ENCODE measurements around the gene PRRT4. TPM values are rescaled to one million over a fixed set of nuclear protein-coding genes. Genes with fewer than 3 reads are reported as not detected.

Gene PRRT4
- total RNA-seq, 3 donors from 2014 or later = 0.43 to 3.1 TPM; not detected in 1

DNA sequence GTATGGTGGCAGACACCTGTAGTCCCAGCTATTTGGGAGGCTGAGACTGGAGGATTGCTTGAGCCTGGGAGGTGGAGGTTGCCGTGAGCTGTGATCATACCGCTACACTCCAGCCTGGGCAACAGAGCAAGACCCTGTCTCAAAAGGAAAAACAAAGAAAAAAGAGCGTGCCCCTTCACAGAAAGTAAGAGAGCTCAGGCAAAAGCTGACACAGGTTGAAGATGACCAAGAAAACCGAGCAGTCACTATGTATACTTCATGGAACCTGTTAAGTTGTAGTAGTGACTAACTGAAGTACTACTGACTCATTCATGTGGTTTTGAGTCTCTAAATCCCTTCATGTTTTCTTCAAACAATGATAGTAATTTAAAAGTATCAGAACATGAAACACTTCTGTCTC, 1.2 kb upstream of the PRRT4 start:
- Histone ChIP-seq H3K9me3 (no peaks in the 10 kb centered on the region), H3K36me3 (ENCODE audit: low read depth) (no peaks in the 10 kb centered on the region), H3K4me1 (ENCODE audit: low read depth) (peaks cover 2% of the 10 kb centered on the region), H3K4me3 (no peak overlapping the region)
- DNase-seq = no peak
- TF ChIP-seq CTCF (IDR thresholded peaks at IDR 0.05) = no peak
- no peak for ATAC-seq
- intact Hi-C loops (cut with DNase I, micrococcal nuclease) = no loop called here

DNA sequence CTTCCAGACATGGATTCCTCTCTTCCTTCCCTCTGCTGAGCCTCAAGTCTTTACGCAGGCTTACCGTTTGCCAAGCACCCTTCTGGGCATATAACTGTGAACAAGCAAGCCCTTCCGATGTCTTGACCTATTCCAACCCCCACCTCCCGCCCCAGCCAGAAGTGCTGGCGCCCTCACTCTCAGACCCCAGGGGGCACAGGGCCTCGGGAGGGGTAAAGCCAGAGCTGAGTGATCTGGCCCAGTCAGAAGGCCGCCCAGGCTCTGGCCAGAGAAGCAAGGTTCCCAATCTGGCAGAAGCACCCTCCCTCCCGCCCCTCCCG, 1.2 kb downstream of the PRRT4 start:
- no peaks in the 10 kb centered on the region for H3K36me3 ChIP-seq (ENCODE audit: low read depth)
- DNase-seq = no peak
- no peak for ATAC-seq
- H3K4me3 ChIP-seq = no peak overlapping the region
- peaks cover 2% of the 10 kb centered on the region for H3K4me1 ChIP-seq (ENCODE audit: low read depth)
- no peaks in the 10 kb centered on the region for H3K9me3 ChIP-seq
- TF ChIP-seq CTCF (IDR thresholded peaks at IDR 0.05) = no peak
- intact Hi-C loops (cut with DNase I, micrococcal nuclease) = no loop called here

DNA sequence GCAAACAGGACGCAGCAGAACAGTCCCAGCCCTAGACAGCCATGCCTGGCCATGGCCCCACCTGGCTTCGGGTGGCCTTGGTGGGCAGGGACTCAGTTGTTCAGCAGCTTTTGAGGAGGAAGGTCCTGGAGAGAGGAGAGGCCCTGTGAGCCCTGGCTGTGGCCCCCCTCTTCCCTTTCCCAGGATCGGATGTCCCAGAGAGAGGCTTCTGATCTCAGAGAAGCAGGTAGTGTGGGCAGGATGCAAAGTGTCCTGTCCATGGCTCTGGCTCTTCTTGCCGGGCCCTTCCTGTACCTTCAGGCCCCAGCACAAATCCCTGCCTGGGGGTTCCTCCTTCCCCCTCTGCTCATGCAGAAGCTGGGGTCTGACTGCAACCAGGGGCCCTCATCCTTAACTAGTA, 1.6 kb downstream of the PRRT4 start:
- no peaks in the 10 kb centered on the region for H3K9me3 ChIP-seq
- no peak for TF ChIP-seq CTCF (IDR thresholded peaks at IDR 0.05)
- peaks cover 2% of the 10 kb centered on the region for H3K4me1 ChIP-seq (ENCODE audit: low read depth)
- ATAC-seq = no peak
- no peak overlapping the region for H3K4me3 ChIP-seq
- intact Hi-C loops (cut with DNase I, micrococcal nuclease) = no loop called here
- DNase-seq = no peak
- no peaks in the 10 kb centered on the region for H3K36me3 ChIP-seq (ENCODE audit: low read depth)

DNA sequence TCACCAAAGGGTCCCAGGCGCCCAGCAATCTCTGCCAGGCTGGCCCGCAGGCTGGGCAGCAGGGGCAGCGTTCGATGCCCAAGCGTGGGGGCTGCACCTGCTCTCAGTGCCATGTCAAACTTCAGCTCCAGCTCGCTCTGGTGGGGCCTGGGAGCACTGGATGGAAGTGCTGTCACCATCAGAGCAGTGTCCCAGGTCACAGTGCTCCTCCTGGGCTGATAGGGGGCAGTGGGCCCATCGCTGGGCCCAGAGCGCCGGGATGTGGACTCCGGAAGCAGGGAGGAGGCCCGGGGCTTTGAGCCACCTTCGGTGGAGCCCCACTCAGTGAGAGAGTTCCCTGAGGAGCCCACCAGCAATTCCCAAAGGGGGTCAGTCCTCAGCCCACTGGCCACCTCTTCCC, 2.2 kb downstream of the PRRT4 start:
- Histone ChIP-seq H3K9me3 (no peaks in the 10 kb centered on the region), H3K4me1 (ENCODE audit: low read depth) (peaks cover 2% of the 10 kb centered on the region), H3K36me3 (ENCODE audit: low read depth) (no peaks in the 10 kb centered on the region), H3K4me3 (no peak overlapping the region)
- intact Hi-C loops (cut with DNase I, micrococcal nuclease) = no loop called here
- no peak for TF ChIP-seq CTCF (IDR thresholded peaks at IDR 0.05)
- ATAC-seq (no peak), DNase-seq (no peak)

DNA sequence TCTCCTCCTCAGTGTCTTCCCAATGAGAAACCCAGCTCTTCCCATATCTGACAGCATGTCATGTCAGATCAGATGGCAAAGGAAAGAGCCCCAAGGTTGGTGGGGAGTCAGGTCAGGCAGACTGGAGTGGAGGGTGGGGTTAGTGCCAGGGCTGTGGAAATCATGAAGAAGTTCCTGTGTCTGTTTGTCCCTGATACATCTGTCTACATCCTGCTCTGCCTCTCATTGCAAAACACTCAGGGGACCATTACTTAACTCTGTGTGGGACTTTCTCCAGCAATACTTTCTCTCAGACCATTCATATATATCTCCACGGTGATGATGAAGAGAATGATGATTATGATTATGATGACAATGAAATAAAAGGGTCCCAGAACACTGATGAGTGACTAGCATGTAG, 3.3 kb downstream of the PRRT4 start:
- H3K4me1 ChIP-seq (ENCODE audit: low read depth) = peaks cover 2% of the 10 kb centered on the region
- ATAC-seq (no peak), DNase-seq (no peak)
- no peak overlapping the region for H3K4me3 ChIP-seq
- intact Hi-C loops (cut with DNase I, micrococcal nuclease) = no loop called here
- H3K36me3 ChIP-seq (ENCODE audit: low read depth) = no peaks in the 10 kb centered on the region
- no peaks in the 10 kb centered on the region for H3K9me3 ChIP-seq
- TF ChIP-seq CTCF (IDR thresholded peaks at IDR 0.05) = no peak

- no peak overlapping the region for H3K4me3 ChIP-seq
- H3K4me1 ChIP-seq (ENCODE audit: low read depth) = peaks cover 6% of the 10 kb centered on the region
- TF ChIP-seq CTCF (IDR thresholded peaks at IDR 0.05) = no peak
- DNase-seq = no peak
- ATAC-seq = no peak
- intact Hi-C loops (cut with DNase I, micrococcal nuclease) = no loop called here
- H3K9me3 ChIP-seq = no peaks in the 10 kb centered on the region
- H3K36me3 ChIP-seq (ENCODE audit: low read depth) = no peaks in the 10 kb centered on the region
Observed at GRCh38 chr7:128357217-128357613, 4.3 kb downstream of the PRRT4 start.

Data from mucosa of descending colon (tissue), 3 donors.